HepG2 (cell line): ENCODE measurements around the gene KRT40. TPM values are rescaled to one million over a fixed set of nuclear protein-coding genes. Genes with fewer than 3 reads are reported as not detected.

ENCODE experiments used
- ATAC-seq: fragments of 200-7000 bp; cut with Tn5 transposase; 3 replicates; pipeline ENCODE4 v1.9.1; 2020; ENCODE audit warnings: mild to moderate bottlenecking, moderate library complexity
- BruUV-seq: library from RNA; stranded (reverse); fragments of 400-500 nt; replicated peaks from 2 replicates; lab custom pipeline; 2021; lab: Mats Ljungman, UMichigan
- CTCF ChIA-PET: fragments of 300-600 bp; formaldehyde crosslinking; extraction: SDS; loops from one replicate; lab custom pipeline; 2021; ENCODE audit warnings: low total read pairs, inconsistent platforms, low intra/inter-chr PET ratio; lab: Yijun Ruan, JAX
- POLR2A ChIA-PET: fragments of 350-600 bp; sonication (Branson Sonifier 250); formaldehyde crosslinking; loops from one replicate; lab custom pipeline; 2020; ENCODE audit warnings: antibody characterized with exemption, inconsistent platforms; lab: Yijun Ruan, JAX
- DNase-seq: peaks from one replicate; pipeline ENCODE4 v3.0.0-alpha.2; 2015; ENCODE audit warnings: low spot score
- FAIRE-seq: peaks from 3 replicates; lab custom pipeline; 2011; peaks lifted over from hg19 to GRCh38; lab: Jason Lieb, UNC
- H2AFZ ChIP-seq: one replicate; pipeline ENCODE4 v1.6.1; 2011; ENCODE audit warnings: low read length, inconsistent platforms
- H3K27ac ChIP-seq: fragments of 300-600 bp; 3 replicates; pipeline ENCODE4 v1.8.0; 2011; ENCODE audit warnings: mixed run types, mild to moderate bottlenecking, mixed read lengths, low read length, inconsistent platforms; ENCODE audit not compliant: insufficient read depth; ENCODE audit errors: extremely low read length
- H3K27me3 ChIP-seq, 2 experiments: fragments of 200-600 bp in 1 of 2; 2 replicates in 1 of 2; 3 replicates in 1 of 2; pipeline versions ENCODE4 v1.6.0 to v1.8.0; 2011; ENCODE audit warnings: low read length in 2 of 2, mild to moderate bottlenecking in 2 of 2, moderate library complexity in 2 of 2, inconsistent platforms in 1 of 2; ENCODE audit not compliant: insufficient read depth in 2 of 2, control insufficient read depth in 1 of 2
- H3K36me3 ChIP-seq, 2 experiments: fragments of 200-600 bp in 1 of 2; replicated peaks in 1 of 2; 2 replicates in 1 of 2; 3 replicates in 1 of 2; pipeline versions ENCODE4 v1.5.1 to v1.8.0; 2011; ENCODE audit warnings: low read length in 2 of 2, inconsistent platforms in 1 of 2; ENCODE audit not compliant: insufficient read depth in 2 of 2, control insufficient read depth in 1 of 2
- H3K4me1 ChIP-seq: 2 replicates; pipeline ENCODE4 v1.5.1; 2012; ENCODE audit warnings: low read length, inconsistent platforms; ENCODE audit not compliant: insufficient read depth
- H3K4me2 ChIP-seq: 2 replicates; pipeline ENCODE4 v1.6.0; 2011; ENCODE audit warnings: low read depth, low read length, inconsistent platforms
- H3K4me3 ChIP-seq, 3 experiments: fragments of 200-600 bp in 1 of 3; sonication (generic), shearing (Covaris generic) in 1 of 3; replicated peaks in 1 of 3; 2 replicates each; pipeline ENCODE4 v1.5.1; 2011 to 2016; ENCODE audit warnings: low read length in 3 of 3, inconsistent platforms in 2 of 3, low read depth in 2 of 3, mild to moderate bottlenecking in 2 of 3, control low read depth in 1 of 3, mixed read lengths in 1 of 3; ENCODE audit not compliant: insufficient read depth in 1 of 3
- H3K79me2 ChIP-seq: one replicate; pipeline ENCODE4 v1.6.1; 2011; ENCODE audit warnings: low read length, inconsistent platforms; ENCODE audit not compliant: insufficient read depth
- H3K9ac ChIP-seq: 2 replicates; pipeline ENCODE4 v1.6.0; 2011; ENCODE audit warnings: mild to moderate bottlenecking, low read depth, low read length, inconsistent platforms; ENCODE audit not compliant: insufficient read depth
- H3K9me3 ChIP-seq: 2 replicates; pipeline ENCODE4 v1.5.1; 2012; ENCODE audit warnings: mild to moderate bottlenecking, low read length
- H4K20me1 ChIP-seq: 2 replicates; pipeline ENCODE4 v1.6.0; 2011; ENCODE audit warnings: inconsistent platforms, mild to moderate bottlenecking, low read length, moderate library complexity; ENCODE audit not compliant: insufficient read depth
- MZF1 ChIP-seq: sonication (generic); formaldehyde crosslinking; IDR thresholded peaks from 2 replicates; pipeline ENCODE4 v1.8.1; 2023; ENCODE audit warnings: mild to moderate bottlenecking, missing genetic modification reagents, borderline replicate concordance
- SOX13 ChIP-seq, 3 experiments: fragments of 450-650 bp in 1 of 3; sonication (generic) in 1 of 3; formaldehyde crosslinking in 1 of 3; IDR thresholded peaks in 2 of 3; conservative IDR thresholded peaks in 1 of 3; 2 replicates each; pipeline versions ENCODE4 v1.5.0 to v1.6.1; 2016 to 2020; ENCODE audit warnings: antibody characterized with exemption in 1 of 3, mild to moderate bottlenecking in 1 of 3, missing compliant biosample characterization in 1 of 3, missing genetic modification reagents in 1 of 3, moderate library complexity in 1 of 3
- THRA ChIP-seq: sonication (generic); formaldehyde crosslinking; IDR thresholded peaks from 2 replicates; pipeline ENCODE4 v1.4.0; 2020; ENCODE audit warnings: missing genetic modification reagents, borderline replicate concordance
- ZBTB33 ChIP-seq: sonication (generic); formaldehyde crosslinking; IDR thresholded peaks from 2 replicates; pipeline ENCODE4 v1.4.0; 2020; ENCODE audit warnings: missing genetic modification reagents
- ZNF24 ChIP-seq: fragments of 450-650 bp; IDR thresholded peaks from 2 replicates; pipeline ENCODE4 v1.6.1; 2017; ENCODE audit warnings: antibody characterized with exemption, mild to moderate bottlenecking
- WGBS: methylation state at CpG from one replicate; pipeline ENCODE4 v1.1.6; 2017; ENCODE audit warnings: low lambda C conversion rate; 5-methylcytosine and 5-hydroxymethylcytosine counted together
- in situ Hi-C: cut with HindIII; loops from 2 replicates; pipeline ENCODE4 v1.10.0; 2017; ENCODE audit warnings: low pct_unique_long_range_greater_than_20kb; ENCODE audit not compliant: extremely low pct_ligation_motif_present
- intact Hi-C: fragments of 100-400 bp; cut with micrococcal nuclease; formaldehyde crosslinking; loops from one replicate; pipeline ENCODE4 v1.10.0; 2022; ENCODE audit not compliant: unreplicated experiment
- polyA plus RNA-seq, 8 experiments: library from polyadenylated mRNA; depleted of rRNA in 3 of 8; stranded (reverse) in 7 of 8; unstranded in 1 of 8; fragments of >200 nt; fragmentation: Illumina TruSeq in 4 of 8; extraction: Trizol in 4 of 8; gene quantifications; 2 replicates each; pipeline versions ENCODE4 v1.2.1 to v1.2.3, GENCODE V29; 2011 to 2016; ENCODE audit warnings: low read depth in 4 of 8, missing spikeins in 1 of 8, mixed read lengths in 1 of 8; ENCODE audit not compliant: insufficient read depth in 1 of 8
- small RNA-seq, 3 experiments: library from RNA; depleted of rRNA; stranded (forward); fragments of <200 nt; gene quantifications; one replicate each; pipeline ENCODE3, GENCODE V24; 2012; ENCODE audit warnings: low read depth in 2 of 3, low replicate concordance in 1 of 3; ENCODE audit not compliant: insufficient read length in 3 of 3, insufficient read depth in 2 of 3
- total RNA-seq, 5 experiments: library from RNA; depleted of rRNA; stranded (reverse); fragments of >200 nt; fragmentation: Illumina TruSeq; extraction: Trizol; gene quantifications; 2 replicates each; pipeline ENCODE4 v1.2.3, GENCODE V29; 2016; ENCODE audit warnings: low read depth in 1 of 5

KRT40 gene
- total and polyA plus RNA-seq, 2 of the 13 experiments (the other 11 are each of a cell fraction or from before 2014, with no cell fraction given): not detected

GRCh38 chr17:40931311-40931710 is 52.8 kb downstream of the KRT40 start:
- H3K9me3 ChIP-seq: no peaks in the 10 kb centered on the region
- H3K4me3 ChIP-seq: no peak overlapping the region
- CTCF ChIA-PET: no interaction called here
- no peaks in the 10 kb centered on the region for H4K20me1 ChIP-seq
- intact Hi-C loops: no loop called here
- no peak for ATAC-seq
- H3K9ac ChIP-seq: no peak overlapping the region
- in situ Hi-C loops: no loop called here
- no peak overlapping the region for H3K27ac ChIP-seq
- no peak for FAIRE-seq
- H3K4me2 ChIP-seq: no peak overlapping the region
- POLR2A ChIA-PET: interaction anchor here (0.7 to 1.4 kb wide), 2 partner anchors 10 to 15 kb away, joined by 4 read pairs; no protein-coding TSS in a partner anchor
- TF ChIP-seq MZF1 (CRISPR knock-in tag) (no peak), THRA (CRISPR knock-in tag) (no peak), ZBTB33 (CRISPR knock-in tag) (0 out of 2 replicates have a peak, but pooled peaks have one; percentile 23), ZNF24 (0 out of 2 replicates have a peak, but pooled peaks have one; percentile 64), SOX13 (IDR thresholded peaks at IDR 0.05) (no peak), SOX13 (CRISPR knock-in tag; conservative IDR thresholded peaks at IDR 0.05 in 1 of 2, IDR thresholded peaks at IDR 0.05 in 1 of 2) (peak in 1 of 2 experiments; percentile 52; a peak in 1 of 4 replicates)
- H3K79me2 ChIP-seq: peaks cover 3% of the 10 kb centered on the region
- no TSS peak for BruUV-seq
- 83% methylated on average over 3 of the region's 3 CpGs for WGBS
- no peaks in the 10 kb centered on the region for H3K27me3 ChIP-seq
- H3K4me1 ChIP-seq: peaks cover 47% of the 10 kb centered on the region
- H2AFZ ChIP-seq: no peak overlapping the region
- DNase-seq: peak; percentile 65
- no peaks in the 10 kb centered on the region; a peak in 1 of 5 replicates for H3K36me3 ChIP-seq

Small RNAs within 50 kb of the gene (small RNA-seq; reads per million reads assigned to genes)
- gene KRTAP3-4P: 0 reads per million in 3 experiments

Other genes with a start within 250 kb of the KRT40 start
Only the 30 nearest of the 35 such genes appear.
- gene KRT27, start 201.8 kb downstream of the KRT40 start, total RNA-seq (2016; rRNA removed; fragmentation: Illumina TruSeq; extraction: Trizol): not detected in 2 replicates
- gene KRT27, start 201.8 kb downstream of the KRT40 start, polyA plus RNA-seq (2011; rRNA removed): not detected in 2 replicates
- not detected in 2 replicates for gene KRT28, start 184.4 kb downstream of the KRT40 start, total RNA-seq (2016; rRNA removed; fragmentation: Illumina TruSeq; extraction: Trizol)
- gene KRT28, start 184.4 kb downstream of the KRT40 start, polyA plus RNA-seq (2011; rRNA removed): not detected in 2 replicates
- gene KRT10, start 161.7 kb downstream of the KRT40 start, total RNA-seq (2016; rRNA removed; fragmentation: Illumina TruSeq; extraction: Trizol): 25.1 and 25.7 TPM in 2 replicates
- 23.0 and 27.5 TPM in 2 replicates for gene KRT10, start 161.7 kb downstream of the KRT40 start, polyA plus RNA-seq (2011; rRNA removed)
- gene KRT12, start 117.1 kb downstream of the KRT40 start, total RNA-seq (2016; rRNA removed; fragmentation: Illumina TruSeq; extraction: Trizol): 0.07 TPM in 1 of 2 replicates, not detected in the other
- 0.09 and 0.31 TPM in 2 replicates for gene KRT12, start 117.1 kb downstream of the KRT40 start, polyA plus RNA-seq (2011; rRNA removed)
- gene KRT20, start 99.1 kb downstream of the KRT40 start, total RNA-seq (2016; rRNA removed; fragmentation: Illumina TruSeq; extraction: Trizol): 0.13 and 0.14 TPM in 2 replicates
- gene KRT20, start 99.1 kb downstream of the KRT40 start, polyA plus RNA-seq (2011; rRNA removed): 0.20 and 1.0 TPM in 2 replicates
- 24.7 and 32.9 TPM in 2 replicates for gene KRT23, start 46.7 kb downstream of the KRT40 start, total RNA-seq (2016; rRNA removed; fragmentation: Illumina TruSeq; extraction: Trizol)
- 48.4 and 51.1 TPM in 2 replicates for gene KRT23, start 46.7 kb downstream of the KRT40 start, polyA plus RNA-seq (2011; rRNA removed)
- gene KRT39, start 17.4 kb downstream of the KRT40 start, total RNA-seq (2016; rRNA removed; fragmentation: Illumina TruSeq; extraction: Trizol): 0.07 TPM in 1 of 2 replicates, not detected in the other
- gene KRT39, start 17.4 kb downstream of the KRT40 start, polyA plus RNA-seq (2011; rRNA removed): 1.2 and 1.6 TPM in 2 replicates
- not detected in 2 replicates for gene KRTAP3-3, start 9.8 kb upstream of the KRT40 start, total RNA-seq (2016; rRNA removed; fragmentation: Illumina TruSeq; extraction: Trizol)
- not detected in 2 replicates for gene KRTAP3-3, start 9.8 kb upstream of the KRT40 start, polyA plus RNA-seq (2011; rRNA removed)
- gene KRTAP3-2, start 15.6 kb upstream of the KRT40 start, total RNA-seq (2016; rRNA removed; fragmentation: Illumina TruSeq; extraction: Trizol): not detected in 2 replicates
- not detected in 2 replicates for gene KRTAP3-2, start 15.6 kb upstream of the KRT40 start, polyA plus RNA-seq (2011; rRNA removed)
- 0.29 and 0.81 TPM in 2 replicates for gene KRTAP3-1, start 24.8 kb upstream of the KRT40 start, total RNA-seq (2016; rRNA removed; fragmentation: Illumina TruSeq; extraction: Trizol)
- 3.7 and 3.8 TPM in 2 replicates for gene KRTAP3-1, start 24.8 kb upstream of the KRT40 start, polyA plus RNA-seq (2011; rRNA removed)
- not detected in 2 replicates for gene KRTAP1-5, start 42.9 kb upstream of the KRT40 start, total RNA-seq (2016; rRNA removed; fragmentation: Illumina TruSeq; extraction: Trizol)
- 0.07 and 0.09 TPM in 2 replicates for gene KRTAP1-5, start 42.9 kb upstream of the KRT40 start, polyA plus RNA-seq (2011; rRNA removed)
- gene KRTAP1-4, start 45.9 kb upstream of the KRT40 start, total RNA-seq (2016; rRNA removed; fragmentation: Illumina TruSeq; extraction: Trizol): not detected in 2 replicates
- gene KRTAP1-4, start 45.9 kb upstream of the KRT40 start, polyA plus RNA-seq (2011; rRNA removed): not detected in 2 replicates
- gene KRTAP1-3, start 50.5 kb upstream of the KRT40 start, total RNA-seq (2016; rRNA removed; fragmentation: Illumina TruSeq; extraction: Trizol): not detected in 2 replicates
- gene KRTAP1-3, start 50.5 kb upstream of the KRT40 start, polyA plus RNA-seq (2011; rRNA removed): not detected in 2 replicates
- gene KRTAP1-1, start 57.1 kb upstream of the KRT40 start, total RNA-seq (2016; rRNA removed; fragmentation: Illumina TruSeq; extraction: Trizol): not detected in 2 replicates
- not detected in 2 replicates for gene KRTAP1-1, start 57.1 kb upstream of the KRT40 start, polyA plus RNA-seq (2011; rRNA removed)
- gene KRTAP2-1, start 63.0 kb upstream of the KRT40 start, total RNA-seq (2016; rRNA removed; fragmentation: Illumina TruSeq; extraction: Trizol): not detected in 2 replicates
- gene KRTAP2-1, start 63.0 kb upstream of the KRT40 start, polyA plus RNA-seq (2011; rRNA removed): not detected in 2 replicates
- not detected in 2 replicates for gene KRTAP2-2, start 70.9 kb upstream of the KRT40 start, total RNA-seq (2016; rRNA removed; fragmentation: Illumina TruSeq; extraction: Trizol)
- not detected in 2 replicates for gene KRTAP2-2, start 70.9 kb upstream of the KRT40 start, polyA plus RNA-seq (2011; rRNA removed)
- gene KRTAP2-3, start 75.8 kb upstream of the KRT40 start, total RNA-seq (2016; rRNA removed; fragmentation: Illumina TruSeq; extraction: Trizol): not detected in 2 replicates
- gene KRTAP2-3, start 75.8 kb upstream of the KRT40 start, polyA plus RNA-seq (2011; rRNA removed): 0.24 and 0.25 TPM in 2 replicates
- gene KRTAP2-4, start 81.6 kb upstream of the KRT40 start, total RNA-seq (2016; rRNA removed; fragmentation: Illumina TruSeq; extraction: Trizol): not detected in 2 replicates
- gene KRTAP2-4, start 81.6 kb upstream of the KRT40 start, polyA plus RNA-seq (2011; rRNA removed): not detected in 2 replicates
- not detected in 2 replicates for gene KRTAP4-7, start 99.8 kb upstream of the KRT40 start, total RNA-seq (2016; rRNA removed; fragmentation: Illumina TruSeq; extraction: Trizol)
- gene KRTAP4-7, start 99.8 kb upstream of the KRT40 start, polyA plus RNA-seq (2011; rRNA removed): not detected in 2 replicates
- gene KRTAP4-8, start 113.8 kb upstream of the KRT40 start, total RNA-seq (2016; rRNA removed; fragmentation: Illumina TruSeq; extraction: Trizol): not detected in 2 replicates
- not detected in 2 replicates for gene KRTAP4-8, start 113.8 kb upstream of the KRT40 start, polyA plus RNA-seq (2011; rRNA removed)
- not detected in 2 replicates for gene KRTAP4-16, start 117.9 kb upstream of the KRT40 start, total RNA-seq (2016; rRNA removed; fragmentation: Illumina TruSeq; extraction: Trizol)
- gene KRTAP4-16, start 117.9 kb upstream of the KRT40 start, polyA plus RNA-seq (2011; rRNA removed): not detected in 2 replicates
- not detected in 2 replicates for gene KRTAP4-9, start 121.1 kb upstream of the KRT40 start, total RNA-seq (2016; rRNA removed; fragmentation: Illumina TruSeq; extraction: Trizol)
- gene KRTAP4-9, start 121.1 kb upstream of the KRT40 start, polyA plus RNA-seq (2011; rRNA removed): not detected in 2 replicates
- not detected in 2 replicates for gene KRTAP4-11, start 134.0 kb upstream of the KRT40 start, total RNA-seq (2016; rRNA removed; fragmentation: Illumina TruSeq; extraction: Trizol)
- not detected in 2 replicates for gene KRTAP4-11, start 134.0 kb upstream of the KRT40 start, polyA plus RNA-seq (2011; rRNA removed)
- not detected in 2 replicates for gene KRTAP4-12, start 139.9 kb upstream of the KRT40 start, total RNA-seq (2016; rRNA removed; fragmentation: Illumina TruSeq; extraction: Trizol)
- not detected in 2 replicates for gene KRTAP4-12, start 139.9 kb upstream of the KRT40 start, polyA plus RNA-seq (2011; rRNA removed)
- not detected in 2 replicates for gene KRTAP4-6, start 156.2 kb upstream of the KRT40 start, total RNA-seq (2016; rRNA removed; fragmentation: Illumina TruSeq; extraction: Trizol)
- gene KRTAP4-6, start 156.2 kb upstream of the KRT40 start, polyA plus RNA-seq (2011; rRNA removed): not detected in 2 replicates
- not detected in 2 replicates for gene KRTAP4-5, start 165.5 kb upstream of the KRT40 start, total RNA-seq (2016; rRNA removed; fragmentation: Illumina TruSeq; extraction: Trizol)
- gene KRTAP4-5, start 165.5 kb upstream of the KRT40 start, polyA plus RNA-seq (2011; rRNA removed): not detected in 2 replicates
- not detected in 2 replicates for gene KRTAP4-4, start 176.4 kb upstream of the KRT40 start, total RNA-seq (2016; rRNA removed; fragmentation: Illumina TruSeq; extraction: Trizol)
- not detected in 2 replicates for gene KRTAP4-4, start 176.4 kb upstream of the KRT40 start, polyA plus RNA-seq (2011; rRNA removed)
- gene KRTAP4-3, start 183.9 kb upstream of the KRT40 start, total RNA-seq (2016; rRNA removed; fragmentation: Illumina TruSeq; extraction: Trizol): not detected in 2 replicates
- not detected in 2 replicates for gene KRTAP4-3, start 183.9 kb upstream of the KRT40 start, polyA plus RNA-seq (2011; rRNA removed)
- not detected in 2 replicates for gene KRTAP4-2, start 193.9 kb upstream of the KRT40 start, total RNA-seq (2016; rRNA removed; fragmentation: Illumina TruSeq; extraction: Trizol)
- gene KRTAP4-2, start 193.9 kb upstream of the KRT40 start, polyA plus RNA-seq (2011; rRNA removed): not detected in 2 replicates
- not detected in 2 replicates for gene KRTAP4-1, start 200.6 kb upstream of the KRT40 start, total RNA-seq (2016; rRNA removed; fragmentation: Illumina TruSeq; extraction: Trizol)
- not detected in 2 replicates for gene KRTAP4-1, start 200.6 kb upstream of the KRT40 start, polyA plus RNA-seq (2011; rRNA removed)